Measurements from ENCODE around the gene PHACTR1.

Gene PHACTR1

GRCh38 chr6:12813321-12813720 is 96.8 kb downstream of the PHACTR1 start:
- Histone ChIP-seq H3K9me3 (ENCODE audit: control insufficient read depth, low read length) (no peaks in the 10 kb centered on the region), H3K4me3 (ENCODE audit: insufficient read depth, low read depth, low read length, poor library complexity, severe bottlenecking) (no peak overlapping the region), H3K36me3 (ENCODE audit: control insufficient read depth, insufficient read depth, low read length) (no peaks in the 10 kb centered on the region), H3K27ac (ENCODE audit: insufficient read depth, low read length, poor library complexity, severe bottlenecking) (no peak overlapping the region), H3K27me3 (replicated peaks; ENCODE audit: control insufficient read depth, insufficient read depth, low read length, poor library complexity, severe bottlenecking) (no peaks in the 10 kb centered on the region), H3K4me1 (ENCODE audit: control insufficient read depth, insufficient read depth, low read length, poor library complexity, severe bottlenecking) (no peaks in the 10 kb centered on the region)
- no peak for DNase-seq

GRCh38 chr6:12814015-12814414 is 97.4 kb downstream of the PHACTR1 start:
- H3K27me3 ChIP-seq (replicated peaks; ENCODE audit: control insufficient read depth, insufficient read depth, low read length, poor library complexity, severe bottlenecking), result no peaks in the 10 kb centered on the region
- H3K9me3 ChIP-seq (ENCODE audit: control insufficient read depth, low read length), result no peaks in the 10 kb centered on the region
- H3K4me3 ChIP-seq (ENCODE audit: insufficient read depth, low read depth, low read length, poor library complexity, severe bottlenecking), result no peak overlapping the region
- H3K36me3 ChIP-seq (ENCODE audit: control insufficient read depth, insufficient read depth, low read length), result no peaks in the 10 kb centered on the region
- H3K27ac ChIP-seq (ENCODE audit: insufficient read depth, low read length, poor library complexity, severe bottlenecking), result no peak overlapping the region
- no peak for DNase-seq
- H3K4me1 ChIP-seq (ENCODE audit: control insufficient read depth, insufficient read depth, low read length, poor library complexity, severe bottlenecking), result no peaks in the 10 kb centered on the region

- no peaks in the 10 kb centered on the region for H3K4me1 ChIP-seq (ENCODE audit: control insufficient read depth, insufficient read depth, low read length, poor library complexity, severe bottlenecking)
- no peak for DNase-seq
- no peaks in the 10 kb centered on the region for H3K27me3 ChIP-seq (replicated peaks; ENCODE audit: control insufficient read depth, insufficient read depth, low read length, poor library complexity, severe bottlenecking)
- no peaks in the 10 kb centered on the region for H3K9me3 ChIP-seq (ENCODE audit: control insufficient read depth, low read length)
- no peaks in the 10 kb centered on the region for H3K36me3 ChIP-seq (ENCODE audit: control insufficient read depth, insufficient read depth, low read length)
- no peak overlapping the region for H3K27ac ChIP-seq (ENCODE audit: insufficient read depth, low read length, poor library complexity, severe bottlenecking)
- no peak overlapping the region for H3K4me3 ChIP-seq (ENCODE audit: insufficient read depth, low read depth, low read length, poor library complexity, severe bottlenecking)
These were observed 98.5 kb downstream of the PHACTR1 start for GRCh38 chr6:12815089-12815488.

- Histone ChIP-seq H3K27ac (ENCODE audit: insufficient read depth, low read length, poor library complexity, severe bottlenecking) (no peak overlapping the region), H3K4me1 (ENCODE audit: control insufficient read depth, insufficient read depth, low read length, poor library complexity, severe bottlenecking) (no peaks in the 10 kb centered on the region), H3K27me3 (replicated peaks; ENCODE audit: control insufficient read depth, insufficient read depth, low read length, poor library complexity, severe bottlenecking) (no peaks in the 10 kb centered on the region)
These were observed 99.5 kb downstream of the PHACTR1 start for GRCh38 chr6:12815884-12816600.

GRCh38 chr6:12818324-12818723 is 101.8 kb downstream of the PHACTR1 start:
- Histone ChIP-seq H3K36me3 (ENCODE audit: control insufficient read depth, insufficient read depth, low read length) (no peaks in the 10 kb centered on the region), H3K4me1 (ENCODE audit: control insufficient read depth, insufficient read depth, low read length, poor library complexity, severe bottlenecking) (no peaks in the 10 kb centered on the region), H3K9me3 (ENCODE audit: control insufficient read depth, low read length) (no peaks in the 10 kb centered on the region), H3K4me3 (ENCODE audit: insufficient read depth, low read depth, low read length, poor library complexity, severe bottlenecking) (no peak overlapping the region), H3K27ac (ENCODE audit: insufficient read depth, low read length, poor library complexity, severe bottlenecking) (no peak overlapping the region), H3K27me3 (replicated peaks; ENCODE audit: control insufficient read depth, insufficient read depth, low read length, poor library complexity, severe bottlenecking) (no peaks in the 10 kb centered on the region)
- DNase-seq, result no peak

More at GRCh38 chr6:12815884-12816600, 99.5 kb downstream of the PHACTR1 start:
- Histone ChIP-seq H3K4me3 (ENCODE audit: insufficient read depth, low read depth, low read length, poor library complexity, severe bottlenecking) (no peak overlapping the region), H3K9me3 (ENCODE audit: control insufficient read depth, low read length) (no peaks in the 10 kb centered on the region), H3K36me3 (ENCODE audit: control insufficient read depth, insufficient read depth, low read length) (no peaks in the 10 kb centered on the region)
- no peak for DNase-seq

GRCh38 chr6:12823847-12824246 is 107.3 kb downstream of the PHACTR1 start:
- no peak overlapping the region for H3K27ac ChIP-seq (ENCODE audit: insufficient read depth, low read length, poor library complexity, severe bottlenecking)
- DNase-seq, result no peak
- H3K9me3 ChIP-seq (ENCODE audit: control insufficient read depth, low read length), result no peaks in the 10 kb centered on the region
- H3K4me3 ChIP-seq (ENCODE audit: insufficient read depth, low read depth, low read length, poor library complexity, severe bottlenecking), result no peak overlapping the region
- no peaks in the 10 kb centered on the region for H3K27me3 ChIP-seq (replicated peaks; ENCODE audit: control insufficient read depth, insufficient read depth, low read length, poor library complexity, severe bottlenecking)
- no peaks in the 10 kb centered on the region for H3K36me3 ChIP-seq (ENCODE audit: control insufficient read depth, insufficient read depth, low read length)
- H3K4me1 ChIP-seq (ENCODE audit: control insufficient read depth, insufficient read depth, low read length, poor library complexity, severe bottlenecking), result no peaks in the 10 kb centered on the region

- H3K4me3 ChIP-seq (ENCODE audit: insufficient read depth, low read depth, low read length, poor library complexity, severe bottlenecking), result no peak overlapping the region
- no peaks in the 10 kb centered on the region for H3K27me3 ChIP-seq (replicated peaks; ENCODE audit: control insufficient read depth, insufficient read depth, low read length, poor library complexity, severe bottlenecking)
- H3K9me3 ChIP-seq (ENCODE audit: control insufficient read depth, low read length), result no peaks in the 10 kb centered on the region
- DNase-seq, result no peak
- H3K27ac ChIP-seq (ENCODE audit: insufficient read depth, low read length, poor library complexity, severe bottlenecking), result no peak overlapping the region
- H3K4me1 ChIP-seq (ENCODE audit: control insufficient read depth, insufficient read depth, low read length, poor library complexity, severe bottlenecking), result no peaks in the 10 kb centered on the region
- H3K36me3 ChIP-seq (ENCODE audit: control insufficient read depth, insufficient read depth, low read length), result no peaks in the 10 kb centered on the region
These were observed 110.0 kb downstream of the PHACTR1 start for GRCh38 chr6:12826584-12826983.

GRCh38 chr6:12827921-12828320 is 111.4 kb downstream of the PHACTR1 start:
- Histone ChIP-seq H3K36me3 (ENCODE audit: control insufficient read depth, insufficient read depth, low read length) (no peaks in the 10 kb centered on the region), H3K27me3 (replicated peaks; ENCODE audit: control insufficient read depth, insufficient read depth, low read length, poor library complexity, severe bottlenecking) (no peaks in the 10 kb centered on the region), H3K27ac (ENCODE audit: insufficient read depth, low read length, poor library complexity, severe bottlenecking) (no peak overlapping the region), H3K9me3 (ENCODE audit: control insufficient read depth, low read length) (no peaks in the 10 kb centered on the region), H3K4me3 (ENCODE audit: insufficient read depth, low read depth, low read length, poor library complexity, severe bottlenecking) (no peak overlapping the region), H3K4me1 (ENCODE audit: control insufficient read depth, insufficient read depth, low read length, poor library complexity, severe bottlenecking) (no peaks in the 10 kb centered on the region)
- DNase-seq, result no peak

GRCh38 chr6:12832226-12832735 is 115.7 kb downstream of the PHACTR1 start:
- no peaks in the 10 kb centered on the region for H3K4me1 ChIP-seq (ENCODE audit: control insufficient read depth, insufficient read depth, low read length, poor library complexity, severe bottlenecking)
- no peaks in the 10 kb centered on the region for H3K27me3 ChIP-seq (replicated peaks; ENCODE audit: control insufficient read depth, insufficient read depth, low read length, poor library complexity, severe bottlenecking)
- no peak for DNase-seq
- H3K27ac ChIP-seq (ENCODE audit: insufficient read depth, low read length, poor library complexity, severe bottlenecking), result no peak overlapping the region
- no peaks in the 10 kb centered on the region for H3K9me3 ChIP-seq (ENCODE audit: control insufficient read depth, low read length)
- H3K4me3 ChIP-seq (ENCODE audit: insufficient read depth, low read depth, low read length, poor library complexity, severe bottlenecking), result no peak overlapping the region
- H3K36me3 ChIP-seq (ENCODE audit: control insufficient read depth, insufficient read depth, low read length), result no peaks in the 10 kb centered on the region

GRCh38 chr6:12836009-12836408 is 119.4 kb downstream of the PHACTR1 start:
- H3K4me1 ChIP-seq (ENCODE audit: control insufficient read depth, insufficient read depth, low read length, poor library complexity, severe bottlenecking), result no peaks in the 10 kb centered on the region
- H3K4me3 ChIP-seq (ENCODE audit: insufficient read depth, low read depth, low read length, poor library complexity, severe bottlenecking), result no peak overlapping the region
- no peak for DNase-seq
- H3K27me3 ChIP-seq (replicated peaks; ENCODE audit: control insufficient read depth, insufficient read depth, low read length, poor library complexity, severe bottlenecking), result no peaks in the 10 kb centered on the region
- H3K36me3 ChIP-seq (ENCODE audit: control insufficient read depth, insufficient read depth, low read length), result no peaks in the 10 kb centered on the region
- H3K27ac ChIP-seq (ENCODE audit: insufficient read depth, low read length, poor library complexity, severe bottlenecking), result no peak overlapping the region
- no peaks in the 10 kb centered on the region for H3K9me3 ChIP-seq (ENCODE audit: control insufficient read depth, low read length)
